Uterus (tissue), 2 donors: Measurements from ENCODE around the gene TMED10.

ENCODE experiments used
- POLR2A ChIP-seq, 2 donors: fragments of 450-650 bp; IDR thresholded peaks; one replicate each; pipeline ENCODE4 v1.6.1; 2016; ENCODE audit warnings: antibody characterized with exemption in 2 of 2, mild to moderate bottlenecking in 1 of 2, moderate library complexity in 1 of 2
- TF ChIP-seq, protein P1 (sequence below), 4 experiments: fragments of 200-600 bp in 2 of 4; fragments of 450-650 bp in 2 of 4; sonication (generic) in 2 of 4; IDR thresholded peaks; one replicate each; pipeline ENCODE4 v1.5.1; 2016 to 2019; ENCODE audit warnings: antibody characterized with exemption in 4 of 4, mild to moderate bottlenecking in 2 of 4, moderate library complexity in 1 of 4

DNA sequence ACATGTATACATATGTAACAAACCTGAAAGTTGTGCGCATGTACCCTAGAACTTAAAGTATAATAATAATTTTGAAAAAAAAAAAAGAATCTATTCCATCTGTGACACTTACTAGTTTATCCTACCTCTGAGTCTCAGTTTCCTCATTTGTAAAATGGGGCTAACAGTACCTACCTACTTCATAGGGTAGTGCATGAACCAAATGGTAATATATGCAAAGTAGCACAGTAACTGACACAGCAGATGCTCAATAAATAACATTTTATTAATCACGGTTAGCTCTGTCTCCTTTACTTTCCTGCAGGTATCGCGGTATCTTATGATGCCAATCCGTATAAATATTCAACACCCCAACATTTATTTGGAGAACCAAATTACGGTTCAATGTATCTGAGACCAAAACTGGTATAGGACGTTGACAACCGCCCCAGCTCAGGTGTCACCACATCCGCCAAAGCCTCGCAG lies 703 bp downstream of the TMED10 start:
- TF ChIP-seq POLR2A (IDR thresholded peaks at IDR 0.05): no peak
- TF ChIP-seq, protein P1, sequence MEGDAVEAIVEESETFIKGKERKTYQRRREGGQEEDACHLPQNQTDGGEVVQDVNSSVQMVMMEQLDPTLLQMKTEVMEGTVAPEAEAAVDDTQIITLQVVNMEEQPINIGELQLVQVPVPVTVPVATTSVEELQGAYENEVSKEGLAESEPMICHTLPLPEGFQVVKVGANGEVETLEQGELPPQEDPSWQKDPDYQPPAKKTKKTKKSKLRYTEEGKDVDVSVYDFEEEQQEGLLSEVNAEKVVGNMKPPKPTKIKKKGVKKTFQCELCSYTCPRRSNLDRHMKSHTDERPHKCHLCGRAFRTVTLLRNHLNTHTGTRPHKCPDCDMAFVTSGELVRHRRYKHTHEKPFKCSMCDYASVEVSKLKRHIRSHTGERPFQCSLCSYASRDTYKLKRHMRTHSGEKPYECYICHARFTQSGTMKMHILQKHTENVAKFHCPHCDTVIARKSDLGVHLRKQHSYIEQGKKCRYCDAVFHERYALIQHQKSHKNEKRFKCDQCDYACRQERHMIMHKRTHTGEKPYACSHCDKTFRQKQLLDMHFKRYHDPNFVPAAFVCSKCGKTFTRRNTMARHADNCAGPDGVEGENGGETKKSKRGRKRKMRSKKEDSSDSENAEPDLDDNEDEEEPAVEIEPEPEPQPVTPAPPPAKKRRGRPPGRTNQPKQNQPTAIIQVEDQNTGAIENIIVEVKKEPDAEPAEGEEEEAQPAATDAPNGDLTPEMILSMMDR (IDR thresholded peaks at IDR 0.05): no peak
